Parathyroid adenoma (tissue), 2 donors: ENCODE data around the gene UBN1.

Source experiments
- H2AFZ ChIP-seq: fragments of 300-600 bp; sonication (generic); one replicate; pipeline ENCODE4 v1.7.0; 2017; ENCODE audit warnings: antibody characterized with exemption, mild to moderate bottlenecking
- H3K27ac ChIP-seq: fragments of 300-600 bp; sonication (generic); one replicate; pipeline ENCODE4 v1.7.0; 2017
- H3K27me3 ChIP-seq: fragments of 300-600 bp; sonication (generic); one replicate; pipeline ENCODE4 v1.7.0; 2017; ENCODE audit warnings: low read length; ENCODE audit not compliant: control insufficient read depth, insufficient read depth
- H3K36me3 ChIP-seq: fragments of 300-600 bp; sonication (generic); one replicate; pipeline ENCODE4 v1.7.0; 2017; ENCODE audit warnings: low read length; ENCODE audit not compliant: control insufficient read depth, insufficient read depth
- H3K4me1 ChIP-seq: fragments of 300-600 bp; sonication (generic); one replicate; pipeline ENCODE4 v1.7.0; 2017; ENCODE audit warnings: control low read depth
- H3K4me2 ChIP-seq: fragments of 300-600 bp; sonication (generic); one replicate; pipeline ENCODE4 v1.7.0; 2017; ENCODE audit warnings: low read length
- H3K4me3 ChIP-seq: fragments of 300-600 bp; sonication (generic); one replicate; pipeline ENCODE4 v1.7.0; 2017; ENCODE audit warnings: low read depth, low read length
- H3K79me2 ChIP-seq: fragments of 300-600 bp; sonication (generic); one replicate; pipeline ENCODE4 v1.7.0; 2017; ENCODE audit warnings: control low read depth
- H3K9ac ChIP-seq: fragments of 300-600 bp; sonication (generic); one replicate; pipeline ENCODE4 v1.7.0; 2017; ENCODE audit warnings: mild to moderate bottlenecking
- H3K9me3 ChIP-seq: fragments of 300-600 bp; sonication (generic); one replicate; pipeline ENCODE4 v1.7.0; 2017; ENCODE audit warnings: low read length; ENCODE audit not compliant: control insufficient read depth
- CTCF ChIP-seq: fragments of 300-600 bp; sonication (generic); IDR thresholded peaks from one replicate; pipeline ENCODE4 v1.7.0; 2017; ENCODE audit warnings: antibody characterized with exemption, mild to moderate bottlenecking
- donor health status: primary hyperparathyroidism.

The UBN1 gene

GRCh38 chr16:4898811-4899473 lies 51.7 kb downstream of the UBN1 start:
- no peaks in the 10 kb centered on the region for H3K36me3 ChIP-seq
- no peaks in the 10 kb centered on the region for H3K4me1 ChIP-seq
- TF ChIP-seq CTCF, result no peak
- no peaks in the 10 kb centered on the region for H3K79me2 ChIP-seq
- H2AFZ ChIP-seq, result no peak overlapping the region
- H3K27me3 ChIP-seq, result no peaks in the 10 kb centered on the region
- H3K4me2 ChIP-seq, result no peak overlapping the region
- H3K27ac ChIP-seq, result no peak overlapping the region
- H3K4me3 ChIP-seq, result no peak overlapping the region
- no peak overlapping the region for H3K9ac ChIP-seq
- H3K9me3 ChIP-seq, result no peaks in the 10 kb centered on the region

DNA sequence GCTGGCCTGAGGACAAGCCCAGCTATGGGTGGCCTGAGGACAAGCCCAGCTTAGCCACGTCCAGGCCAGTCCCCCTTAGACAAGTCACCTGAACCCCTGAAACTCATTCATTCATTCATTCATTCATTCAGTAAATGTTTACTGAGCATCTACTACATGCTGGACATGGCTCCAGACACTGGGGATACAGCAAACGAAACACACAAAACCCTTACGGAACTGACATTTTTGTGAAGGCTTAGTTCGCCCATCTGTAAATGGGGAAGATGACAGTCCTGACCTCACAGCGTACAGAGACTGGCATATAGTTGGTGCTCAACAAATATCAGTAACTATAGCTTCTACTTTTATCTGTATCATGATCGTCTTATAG lies 52.2 kb downstream of the UBN1 start:
- no peak for TF ChIP-seq CTCF
- H3K9ac ChIP-seq, result no peak overlapping the region
- no peaks in the 10 kb centered on the region for H3K4me1 ChIP-seq
- no peak overlapping the region for H2AFZ ChIP-seq
- no peaks in the 10 kb centered on the region for H3K9me3 ChIP-seq
- no peaks in the 10 kb centered on the region for H3K27me3 ChIP-seq
- H3K79me2 ChIP-seq, result no peaks in the 10 kb centered on the region
- H3K4me3 ChIP-seq, result no peak overlapping the region
- H3K27ac ChIP-seq, result no peak overlapping the region
- no peak overlapping the region for H3K4me2 ChIP-seq
- no peaks in the 10 kb centered on the region for H3K36me3 ChIP-seq

- H3K4me1 ChIP-seq, result no peaks in the 10 kb centered on the region
- TF ChIP-seq CTCF, result no peak
- H3K36me3 ChIP-seq, result no peaks in the 10 kb centered on the region
- H3K79me2 ChIP-seq, result no peaks in the 10 kb centered on the region
- H3K4me3 ChIP-seq, result no peak overlapping the region
- H3K9me3 ChIP-seq, result no peaks in the 10 kb centered on the region
- no peak overlapping the region for H2AFZ ChIP-seq
- H3K27ac ChIP-seq, result no peak overlapping the region
- no peak overlapping the region for H3K4me2 ChIP-seq
- H3K9ac ChIP-seq, result no peak overlapping the region
- no peaks in the 10 kb centered on the region for H3K27me3 ChIP-seq
Observed at GRCh38 chr16:4900036-4900435, 52.8 kb downstream of the UBN1 start.

- Histone ChIP-seq H3K36me3 (no peaks in the 10 kb centered on the region), H3K9me3 (no peaks in the 10 kb centered on the region), H3K4me2 (no peak overlapping the region), H3K4me1 (no peaks in the 10 kb centered on the region), H2AFZ (no peak overlapping the region), H3K9ac (no peak overlapping the region), H3K79me2 (no peaks in the 10 kb centered on the region), H3K27ac (no peak overlapping the region), H3K4me3 (no peak overlapping the region), H3K27me3 (no peaks in the 10 kb centered on the region)
- TF ChIP-seq CTCF, result no peak
Observed at GRCh38 chr16:4900750-4901149, 53.5 kb downstream of the UBN1 start.

DNA sequence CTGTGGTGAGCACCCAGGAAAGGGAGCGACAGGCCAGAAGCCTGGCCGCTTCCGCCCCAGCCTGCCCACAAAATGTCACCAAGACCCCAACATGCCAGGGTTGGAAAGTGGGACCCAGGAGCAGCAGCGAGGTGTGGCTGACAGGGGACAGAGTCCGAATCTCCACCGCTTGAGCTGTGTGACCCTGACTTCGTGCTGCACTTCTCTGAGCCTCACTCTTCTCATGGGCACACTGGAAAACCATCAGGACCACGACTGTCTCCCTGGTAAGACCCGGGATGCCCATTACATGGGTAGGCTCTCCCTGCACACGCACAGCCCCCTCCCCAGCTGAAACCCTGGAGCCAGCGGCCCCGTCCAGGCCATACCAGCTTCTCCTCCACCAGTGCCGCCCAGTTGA lies 54.8 kb downstream of the UBN1 start:
- Histone ChIP-seq H3K4me2 (no peak overlapping the region), H3K4me3 (no peak overlapping the region), H3K27ac (no peak overlapping the region), H2AFZ (no peak overlapping the region), H3K9ac (no peak overlapping the region), H3K9me3 (no peaks in the 10 kb centered on the region), H3K79me2 (no peaks in the 10 kb centered on the region), H3K27me3 (no peaks in the 10 kb centered on the region), H3K36me3 (no peaks in the 10 kb centered on the region), H3K4me1 (no peaks in the 10 kb centered on the region)
- TF ChIP-seq CTCF, result no peak
